ENCODE measurements around the gene STX2.
A peak's percentile ranks its signal among the peaks of the same experiment; 100 is the strongest.

The STX2 gene

GRCh38 chr12:130879212-130879686 lies 40.2 kb upstream of the STX2 start:
- Histone ChIP-seq H3K4me2 (ENCODE audit: low read depth, low read length, poor library complexity, severe bottlenecking) (no peak overlapping the region), H3K4me3 (ENCODE audit: low read length, poor library complexity, severe bottlenecking) (no peak overlapping the region), H3K4me1 (ENCODE audit: insufficient read depth, low read length, poor library complexity, severe bottlenecking) (peaks cover 8% of the 10 kb centered on the region), H3F3A (ENCODE audit: low read depth) (peaks cover 12% of the 10 kb centered on the region; the same call in 1 of the 2 replicates), H3K9me3 (ENCODE audit: insufficient read depth, low read depth, low read length) (no peaks in the 10 kb centered on the region), H3K36me3 (ENCODE audit: insufficient read depth, low read length) (peaks cover 34% of the 10 kb centered on the region), H2AFZ (ENCODE audit: low read length) (no peak overlapping the region), H4K20me1 (ENCODE audit: insufficient read depth, low read length, poor library complexity, severe bottlenecking) (peaks cover 39% of the 10 kb centered on the region), H3K9me2 (replicated peaks; ENCODE audit: low read depth, low read length) (no peaks in the 10 kb centered on the region), H3K79me2 (ENCODE audit: insufficient read depth, low read length) (peaks cover 34% of the 10 kb centered on the region), H3K27me3 (ENCODE audit: insufficient read depth, low read length, poor library complexity, severe bottlenecking) (no peaks in the 10 kb centered on the region), H3K9ac (ENCODE audit: low read depth, low read length, poor library complexity, severe bottlenecking) (no peak overlapping the region)
- TF ChIP-seq CTCF (conservative IDR thresholded peaks at IDR 0.05; ENCODE audit: low read length) = no peak
- no peak for TF ChIP-seq EZH2phosphoT487 (IDR thresholded peaks at IDR 0.05; ENCODE audit: borderline replicate concordance)

- Histone ChIP-seq H3K9ac (ENCODE audit: low read depth, low read length, poor library complexity, severe bottlenecking) (no peak overlapping the region), H3K4me1 (ENCODE audit: insufficient read depth, low read length, poor library complexity, severe bottlenecking) (peaks cover 14% of the 10 kb centered on the region), H3K36me3 (ENCODE audit: insufficient read depth, low read length) (peaks cover 42% of the 10 kb centered on the region), H2AFZ (ENCODE audit: low read length) (no peak overlapping the region), H3K4me2 (ENCODE audit: low read depth, low read length, poor library complexity, severe bottlenecking) (no peak overlapping the region), H3K27me3 (ENCODE audit: insufficient read depth, low read length, poor library complexity, severe bottlenecking) (no peaks in the 10 kb centered on the region), H3K4me3 (ENCODE audit: low read length, poor library complexity, severe bottlenecking) (no peak overlapping the region), H3K79me2 (ENCODE audit: insufficient read depth, low read length) (peaks cover 41% of the 10 kb centered on the region), H3K9me2 (replicated peaks; ENCODE audit: low read depth, low read length) (no peaks in the 10 kb centered on the region), H4K20me1 (ENCODE audit: insufficient read depth, low read length, poor library complexity, severe bottlenecking) (peaks cover 47% of the 10 kb centered on the region), H3K9me3 (ENCODE audit: insufficient read depth, low read depth, low read length) (no peaks in the 10 kb centered on the region), H3F3A (ENCODE audit: low read depth) (peaks cover 12% of the 10 kb centered on the region; the same call in 1 of the 2 replicates)
- TF ChIP-seq EZH2phosphoT487 (IDR thresholded peaks at IDR 0.05; ENCODE audit: borderline replicate concordance) = no peak
- TF ChIP-seq CTCF (conservative IDR thresholded peaks at IDR 0.05; ENCODE audit: low read length) = no peak
These were observed 39.4 kb upstream of the STX2 start for GRCh38 chr12:130878193-130879185.

- Histone ChIP-seq H3K4me3 (ENCODE audit: low read length, poor library complexity, severe bottlenecking) (peak overlapping the region; percentile 2), H4K20me1 (ENCODE audit: insufficient read depth, low read length, poor library complexity, severe bottlenecking) (peaks cover 58% of the 10 kb centered on the region), H3F3A (ENCODE audit: low read depth) (peaks cover 12% of the 10 kb centered on the region; the same call in 1 of the 2 replicates), H2AFZ (ENCODE audit: low read length) (no peak overlapping the region), H3K79me2 (ENCODE audit: insufficient read depth, low read length) (peaks cover 53% of the 10 kb centered on the region), H3K4me1 (ENCODE audit: insufficient read depth, low read length, poor library complexity, severe bottlenecking) (peaks cover 18% of the 10 kb centered on the region), H3K9me3 (ENCODE audit: insufficient read depth, low read depth, low read length) (no peaks in the 10 kb centered on the region), H3K27me3 (ENCODE audit: insufficient read depth, low read length, poor library complexity, severe bottlenecking) (peaks cover 9% of the 10 kb centered on the region), H3K9me2 (replicated peaks; ENCODE audit: low read depth, low read length) (no peaks in the 10 kb centered on the region), H3K9ac (ENCODE audit: low read depth, low read length, poor library complexity, severe bottlenecking) (no peak overlapping the region), H3K36me3 (ENCODE audit: insufficient read depth, low read length) (peaks cover 53% of the 10 kb centered on the region), H3K4me2 (ENCODE audit: low read depth, low read length, poor library complexity, severe bottlenecking) (peak overlapping the region; percentile 96)
- no peak for TF ChIP-seq EZH2phosphoT487 (IDR thresholded peaks at IDR 0.05; ENCODE audit: borderline replicate concordance)
- no peak for TF ChIP-seq CTCF (conservative IDR thresholded peaks at IDR 0.05; ENCODE audit: low read length)
These were observed 38.3 kb upstream of the STX2 start for GRCh38 chr12:130877333-130877732.

All from Loucy (cell line).